PC-9 (cell line): ENCODE results near the gene RB1. TPM values are rescaled to one million over a fixed set of nuclear protein-coding genes. Genes with fewer than 3 reads are reported as not detected.

Experiments
- BruUV-seq: library from RNA; stranded (reverse); fragments of 400-500 nt; replicated peaks from 2 replicates; lab custom pipeline; 2021; lab: Mats Ljungman, UMichigan
- CTCF ChIA-PET: fragments of 300-600 bp; sonication (Branson Sonifier 250); formaldehyde crosslinking; loops from one replicate; lab custom pipeline; 2022; ENCODE audit warnings: antibody characterized with exemption; lab: Charles Lee
- POLR2A ChIA-PET: fragments of 300-600 bp; sonication (Branson Sonifier 250); formaldehyde crosslinking; loops from one replicate; lab custom pipeline; 2022; ENCODE audit warnings: antibody characterized with exemption; ENCODE audit not compliant: unreplicated experiment; lab: Charles Lee
- DNase-seq, 2 experiments: peaks; one replicate each; pipeline versions ENCODE4 v3.0.0 to v3.0.0-alpha.2; 2015 to 2022; ENCODE audit warnings: mixed read lengths in 1 of 2
- H2AFZ ChIP-seq: fragments of 200-600 bp; sonication (generic); 2 replicates; pipeline ENCODE4 v1.8.1; 2017; ENCODE audit warnings: antibody characterized with exemption
- H3F3A ChIP-seq: fragments of 200-600 bp; sonication (generic); 2 replicates; pipeline ENCODE4 v1.8.1; 2017; ENCODE audit warnings: antibody characterized with exemption, mild to moderate bottlenecking, low read depth; ENCODE audit not compliant: insufficient read depth
- H3K27ac ChIP-seq: fragments of 200-600 bp; sonication (generic); 2 replicates; pipeline ENCODE4 v1.6.1; 2016; ENCODE audit warnings: mixed run types
- H3K27me3 ChIP-seq: fragments of 200-600 bp; sonication (generic); 2 replicates; pipeline ENCODE4 v1.6.1; 2016; ENCODE audit warnings: low read depth, mixed run types; ENCODE audit not compliant: insufficient read depth
- H3K36me3 ChIP-seq: fragments of 200-600 bp; sonication (generic); 2 replicates; pipeline ENCODE4 v1.6.1; 2016; ENCODE audit warnings: low read depth, mixed run types
- H3K4me1 ChIP-seq: fragments of 200-600 bp; sonication (generic); replicated peaks from 2 replicates; pipeline ENCODE4 v1.6.1; 2016; ENCODE audit warnings: mixed run types; ENCODE audit not compliant: insufficient read depth
- H3K4me2 ChIP-seq: fragments of 200-600 bp; sonication (generic); 2 replicates; pipeline ENCODE4 v1.6.1; 2017; ENCODE audit warnings: mixed run types
- H3K4me3 ChIP-seq: fragments of 200-600 bp; sonication (generic); 2 replicates; pipeline ENCODE4 v1.6.1; 2016; ENCODE audit warnings: mixed run types
- H3K79me2 ChIP-seq: fragments of 200-600 bp; sonication (generic); 2 replicates; pipeline ENCODE4 v1.6.1; 2017; ENCODE audit warnings: low read depth, mixed run types
- H3K9me2 ChIP-seq: fragments of 200-600 bp; sonication (generic); 2 replicates; pipeline ENCODE4 v1.8.1; 2017; ENCODE audit warnings: mild to moderate bottlenecking; ENCODE audit not compliant: insufficient read depth
- H3K9me3 ChIP-seq: fragments of 200-600 bp; sonication (generic); 2 replicates; pipeline ENCODE4 v1.8.1; 2016; ENCODE audit warnings: low read depth; ENCODE audit not compliant: insufficient read depth
- H4K20me1 ChIP-seq: fragments of 200-600 bp; sonication (generic); 2 replicates; pipeline ENCODE4 v1.8.1; 2017; ENCODE audit not compliant: insufficient read depth
- CTCF ChIP-seq: fragments of 200-600 bp; sonication (generic); conservative IDR thresholded peaks from 2 replicates; pipeline ENCODE4 v1.6.1; 2017; ENCODE audit warnings: mixed run types, antibody characterized with exemption, mild to moderate bottlenecking, moderate library complexity
- EZH2 ChIP-seq: fragments of 200-600 bp; sonication (generic); IDR thresholded peaks from 2 replicates; pipeline ENCODE4 v1.8.0; 2017; ENCODE audit warnings: antibody characterized with exemption, low read depth
- intact Hi-C: fragments of 100-400 bp; cut with micrococcal nuclease; formaldehyde crosslinking; loops from one replicate; pipeline ENCODE4 v1.10.0; 2022; ENCODE audit not compliant: unreplicated experiment
- total RNA-seq: library from RNA; stranded (reverse); gene quantifications from 2 replicates; pipeline ENCODE4 v1.2.3, GENCODE V29; 2021

The RB1 gene
- total RNA-seq, 1 experiment from 2014 or later = 23.7 TPM

- H3K4me2 ChIP-seq = no peak overlapping the region
These were observed 96.6 kb downstream of the RB1 start for GRCh38 chr13:48400090-48400694.

GRCh38 chr13:48400850-48401291 is 97.3 kb downstream of the RB1 start:
- no peak overlapping the region for H3K4me2 ChIP-seq
- intact Hi-C loops = no loop called here
- BruUV-seq = no TSS peak

More at GRCh38 chr13:48400090-48400694, 96.6 kb downstream of the RB1 start:
- no peak for DNase-seq
- BruUV-seq = no TSS peak
- no peak overlapping the region for H2AFZ ChIP-seq
- TF ChIP-seq EZH2 (no peak), CTCF (no peak)
- no peak overlapping the region for H3K4me3 ChIP-seq
- H3K36me3 ChIP-seq = no peaks in the 10 kb centered on the region
- no peaks in the 10 kb centered on the region; the same call in 1 of the 2 replicates for H3K9me2 ChIP-seq
- H4K20me1 ChIP-seq = no peaks in the 10 kb centered on the region
- H3K27ac ChIP-seq = peak overlapping the region; percentile 33
- no peaks in the 10 kb centered on the region for H3F3A ChIP-seq
- H3K27me3 ChIP-seq = no peaks in the 10 kb centered on the region
- H3K4me1 ChIP-seq = peaks cover 15% of the 10 kb centered on the region; the same call in 1 of the 2 replicates
- CTCF ChIA-PET = no interaction called here
- no peaks in the 10 kb centered on the region for H3K79me2 ChIP-seq
- POLR2A ChIA-PET = no interaction called here
- intact Hi-C loops = no loop called here
- no peaks in the 10 kb centered on the region for H3K9me3 ChIP-seq

GRCh38 chr13:48401480-48401879 is 97.9 kb downstream of the RB1 start:
- ChIA-PET CTCF (interaction anchor here (0.7 kb wide), 1 partner anchor 179 kb away, joined by 11 read pairs; no protein-coding TSS in a partner anchor), POLR2A (interaction anchor here (0.7 kb wide), 1 partner anchor 47 kb away, joined by 6 read pairs; no protein-coding TSS in a partner anchor)
- H3K9me3 ChIP-seq = no peaks in the 10 kb centered on the region
- intact Hi-C loops = no loop called here
- no peaks in the 10 kb centered on the region for H4K20me1 ChIP-seq
- H3K27me3 ChIP-seq = no peaks in the 10 kb centered on the region
- H3K36me3 ChIP-seq = no peaks in the 10 kb centered on the region
- no peaks in the 10 kb centered on the region for H3F3A ChIP-seq
- H3K27ac ChIP-seq = no peak overlapping the region
- BruUV-seq = no TSS peak
- no peak overlapping the region for H3K4me2 ChIP-seq
- no peak for DNase-seq
- no peak overlapping the region for H3K4me3 ChIP-seq
- no peaks in the 10 kb centered on the region; the same call in 1 of the 2 replicates for H3K9me2 ChIP-seq
- H2AFZ ChIP-seq = no peak overlapping the region
- H3K4me1 ChIP-seq = peaks cover 15% of the 10 kb centered on the region; the same call in 1 of the 2 replicates
- TF ChIP-seq EZH2 = no peak
- TF ChIP-seq CTCF = no peak
- no peaks in the 10 kb centered on the region for H3K79me2 ChIP-seq

More at GRCh38 chr13:48400850-48401291, 97.3 kb downstream of the RB1 start:
- ChIA-PET CTCF (interaction anchor here (0.7 kb wide), 1 partner anchor 179 kb away, joined by 11 read pairs; no protein-coding TSS in a partner anchor), POLR2A (interaction anchor here (0.7 kb wide), 1 partner anchor 48 kb away, joined by 6 read pairs; no protein-coding TSS in a partner anchor)
- Histone ChIP-seq H3K36me3 (no peaks in the 10 kb centered on the region), H3K27me3 (no peaks in the 10 kb centered on the region), H3K9me2 (no peaks in the 10 kb centered on the region; the same call in 1 of the 2 replicates), H2AFZ (no peak overlapping the region), H3K79me2 (no peaks in the 10 kb centered on the region), H3K27ac (peak overlapping the region; percentile 33), H3K4me3 (no peak overlapping the region), H3K9me3 (no peaks in the 10 kb centered on the region), H4K20me1 (no peaks in the 10 kb centered on the region), H3F3A (no peaks in the 10 kb centered on the region), H3K4me1 (peaks cover 15% of the 10 kb centered on the region; the same call in 1 of the 2 replicates)
- no peak for TF ChIP-seq EZH2
- TF ChIP-seq CTCF = no peak
- DNase-seq = peak in 1 of 2 experiments; percentile 40
